Stimulated activated CD4-positive, alpha-beta T cell treated with anti-CD3 and anti-CD28 coated beads, TNF-alpha, amount 100 ng/mL, for 1 hour (primary cell): ENCODE results near the gene GPC1.

Experiments used
- DNase-seq, 3 donors: peaks; one replicate each; pipeline ENCODE4 v3.0.0-alpha.2; 2020; ENCODE audit warnings: low read depth in 3 of 3, low spot score in 1 of 3

GPC1 gene

GRCh38 chr2:240440704-240441320, 5.3 kb downstream of the GPC1 start:
- no peak for DNase-seq

GRCh38 chr2:240441326-240441992, 6.0 kb downstream of the GPC1 start:
- no peak for DNase-seq

- DNase-seq, result no peak
Observed at GRCh38 chr2:240441993-240442411, 6.5 kb downstream of the GPC1 start.

- DNase-seq, result no peak
Observed at GRCh38 chr2:240442891-240443715, 7.6 kb downstream of the GPC1 start.

- DNase-seq, result no peak
Observed at GRCh38 chr2:240443891-240444301, 8.4 kb downstream of the GPC1 start.

GRCh38 chr2:240444464-240444863, 9.0 kb downstream of the GPC1 start:
- no peak for DNase-seq

GRCh38 chr2:240445961-240446663, 10.6 kb downstream of the GPC1 start:
- no peak for DNase-seq

GRCh38 chr2:240446664-240447175, 11.3 kb downstream of the GPC1 start:
- no peak for DNase-seq

- DNase-seq, result no peak
Observed at GRCh38 chr2:240447331-240447730, 11.9 kb downstream of the GPC1 start.

GRCh38 chr2:240447934-240448333, 12.5 kb downstream of the GPC1 start:
- no peak for DNase-seq

- no peak for DNase-seq
Observed at GRCh38 chr2:240448387-240449274, 13.2 kb downstream of the GPC1 start.

GRCh38 chr2:240449764-240450531, 14.5 kb downstream of the GPC1 start:
- no peak for DNase-seq

GRCh38 chr2:240450532-240451107, 15.2 kb downstream of the GPC1 start:
- DNase-seq, result no peak

GRCh38 chr2:240451108-240451611, 15.7 kb downstream of the GPC1 start:
- no peak for DNase-seq

- DNase-seq, result no peak
Observed at GRCh38 chr2:240451791-240452461, 16.5 kb downstream of the GPC1 start.

GRCh38 chr2:240452462-240453256, 17.2 kb downstream of the GPC1 start:
- DNase-seq, result no peak

GRCh38 chr2:240453461-240454105, 18.1 kb downstream of the GPC1 start:
- no peak for DNase-seq
